ENCODE results near the gene MIS18A. TPM values are rescaled to one million over a fixed set of nuclear protein-coding genes. Genes with fewer than 3 reads are reported as not detected.

Gene MIS18A
- total and polyA plus RNA-seq, 4 donors: 1.1 to 10.1 (median 2.6) TPM

DNA sequence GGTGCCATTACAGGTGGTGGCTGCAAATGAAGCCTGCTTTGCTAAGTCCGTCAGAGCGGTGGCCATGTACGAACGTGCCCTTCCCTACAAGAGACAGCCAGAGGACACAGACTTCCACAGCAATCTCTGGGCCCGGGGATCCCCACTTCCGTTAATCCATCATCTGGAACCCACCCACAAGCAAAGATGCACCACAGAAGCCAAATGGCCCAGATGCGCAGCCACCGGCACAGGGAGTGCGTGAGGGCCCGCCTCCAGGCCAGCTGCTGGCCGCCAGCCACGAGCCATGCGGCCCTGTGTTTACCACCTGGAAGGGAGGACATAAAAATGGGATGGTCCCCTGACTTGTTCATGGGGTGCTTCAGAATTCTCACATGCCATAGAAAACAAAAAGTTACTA lies 41.9 kb upstream of the MIS18A start:
- TF ChIP-seq, protein P1, sequence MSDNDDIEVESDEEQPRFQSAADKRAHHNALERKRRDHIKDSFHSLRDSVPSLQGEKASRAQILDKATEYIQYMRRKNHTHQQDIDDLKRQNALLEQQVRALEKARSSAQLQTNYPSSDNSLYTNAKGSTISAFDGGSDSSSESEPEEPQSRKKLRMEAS (IDR thresholded peaks at IDR 0.05): no peak
- TF ChIP-seq NR2F2 (IDR thresholded peaks at IDR 0.05) (no peak), GABPA (IDR thresholded peaks at IDR 0.05 in 1 of 2, conservative IDR thresholded peaks at IDR 0.05 in 1 of 2) (no peak), TAF1 (conservative IDR thresholded peaks at IDR 0.05) (no peak), FOXA1 (IDR thresholded peaks at IDR 0.05) (no peak), REST (IDR thresholded peaks at IDR 0.05) (no peak), EGR1 (IDR thresholded peaks at IDR 0.05; ENCODE audit: low read depth in 2 of 2) (no peak), JUND (IDR thresholded peaks at IDR 0.05) (no peak), SP1 (IDR thresholded peaks at IDR 0.05) (no peak), FOXA2 (IDR thresholded peaks at IDR 0.05) (no peak), YY1 (IDR thresholded peaks at IDR 0.05) (no peak), RAD21 (IDR thresholded peaks at IDR 0.05) (no peak), CTCF (IDR thresholded peaks at IDR 0.05; ENCODE audit: low read depth, low read length, missing input control) (no peak), HNF4G (IDR thresholded peaks at IDR 0.05) (no peak), HNF4A (conservative IDR thresholded peaks at IDR 0.05) (no peak), RXRA (IDR thresholded peaks at IDR 0.05) (no peak)
- TF ChIP-seq, protein P2, sequence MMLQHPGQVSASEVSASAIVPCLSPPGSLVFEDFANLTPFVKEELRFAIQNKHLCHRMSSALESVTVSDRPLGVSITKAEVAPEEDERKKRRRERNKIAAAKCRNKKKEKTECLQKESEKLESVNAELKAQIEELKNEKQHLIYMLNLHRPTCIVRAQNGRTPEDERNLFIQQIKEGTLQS (IDR thresholded peaks at IDR 0.05): no peak
- TF ChIP-seq, protein P3, sequence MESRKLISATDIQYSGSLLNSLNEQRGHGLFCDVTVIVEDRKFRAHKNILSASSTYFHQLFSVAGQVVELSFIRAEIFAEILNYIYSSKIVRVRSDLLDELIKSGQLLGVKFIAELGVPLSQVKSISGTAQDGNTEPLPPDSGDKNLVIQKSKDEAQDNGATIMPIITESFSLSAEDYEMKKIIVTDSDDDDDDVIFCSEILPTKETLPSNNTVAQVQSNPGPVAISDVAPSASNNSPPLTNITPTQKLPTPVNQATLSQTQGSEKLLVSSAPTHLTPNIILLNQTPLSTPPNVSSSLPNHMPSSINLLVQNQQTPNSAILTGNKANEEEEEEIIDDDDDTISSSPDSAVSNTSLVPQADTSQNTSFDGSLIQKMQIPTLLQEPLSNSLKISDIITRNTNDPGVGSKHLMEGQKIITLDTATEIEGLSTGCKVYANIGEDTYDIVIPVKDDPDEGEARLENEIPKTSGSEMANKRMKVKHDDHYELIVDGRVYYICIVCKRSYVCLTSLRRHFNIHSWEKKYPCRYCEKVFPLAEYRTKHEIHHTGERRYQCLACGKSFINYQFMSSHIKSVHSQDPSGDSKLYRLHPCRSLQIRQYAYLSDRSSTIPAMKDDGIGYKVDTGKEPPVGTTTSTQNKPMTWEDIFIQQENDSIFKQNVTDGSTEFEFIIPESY (IDR thresholded peaks at IDR 0.05): no peak
- DNase-seq (ENCODE audit: low spot score): no peak
- Histone ChIP-seq H3K4me1 (ENCODE audit: control insufficient read depth in 4 of 4, insufficient read depth in 4 of 4, low read length in 3 of 4) (no peaks in the 10 kb centered on the region), H3K9me3 (ENCODE audit: control insufficient read depth in 4 of 4, low read length in 3 of 4) (no peaks in the 10 kb centered on the region), H3K27ac (ENCODE audit: low read depth in 1 of 2, low read length in 2 of 2) (no peak overlapping the region), H3K36me3 (ENCODE audit: control insufficient read depth in 4 of 4, insufficient read depth in 3 of 4, low read depth in 1 of 4, low read length in 3 of 4) (peaks cover 28 to 95% (median 62%) of the 10 kb centered on the region in 4 donors), H3K4me3 (ENCODE audit: low read depth in 1 of 3, low read length in 3 of 3) (no peak overlapping the region), H3K27me3 (ENCODE audit: control insufficient read depth in 4 of 4, insufficient read depth in 4 of 4, low read length in 3 of 4) (no peaks in the 10 kb centered on the region), H3K9ac (ENCODE audit: low read depth in 1 of 2, low read length in 2 of 2) (no peak overlapping the region)
- 96% methylated on average over 13 of the region's 13 CpGs for WGBS

Data from liver (tissue), 9 donors.